NCI-H1930 (cell line): Measurements from ENCODE around the gene CNTN4.

Experiments used
- DNase-seq, 2 experiments: peaks; one replicate each; lab custom pipeline; 2025; lab: John Stamatoyannopoulos, UW

CNTN4 gene

DNA sequence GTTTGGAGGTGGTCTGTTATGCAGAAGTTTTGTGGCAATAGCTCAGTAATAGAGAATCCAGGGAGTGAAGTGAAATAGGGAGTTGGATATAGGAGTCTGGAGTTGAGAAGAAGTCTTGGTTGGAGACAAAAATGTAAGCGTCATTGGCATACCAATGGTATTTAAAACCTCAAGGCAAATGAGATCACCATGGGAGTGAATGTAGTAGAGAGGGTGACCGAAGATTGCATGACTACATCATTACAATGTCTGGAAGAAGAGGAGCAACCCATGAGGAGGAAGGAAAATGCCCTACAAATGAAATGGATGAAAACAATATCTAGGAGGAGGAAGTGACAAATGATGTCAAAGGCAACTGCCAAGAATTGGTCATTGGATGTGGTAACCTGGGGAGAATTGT is 54.4 kb downstream of the CNTN4 start:
- no peak for DNase-seq

DNA sequence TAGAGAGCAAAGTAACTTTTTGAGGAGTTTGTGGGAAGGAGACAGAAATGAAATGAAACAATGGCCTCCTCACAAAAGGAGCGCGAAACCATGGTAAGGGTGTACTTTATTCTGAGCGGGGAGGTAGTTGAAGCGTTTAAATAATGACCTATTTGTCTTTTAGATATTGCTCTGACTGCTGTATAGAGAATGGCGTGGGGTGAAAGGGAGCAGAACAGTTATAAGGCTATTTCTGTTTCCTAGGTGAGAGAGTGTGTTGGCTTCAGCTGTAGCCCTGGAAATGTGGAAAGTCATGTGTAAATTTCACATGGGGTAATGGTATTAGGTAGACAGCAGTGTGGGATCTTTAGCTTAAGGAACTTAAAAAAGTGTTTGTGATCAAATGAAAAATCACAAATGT is 54.9 kb downstream of the CNTN4 start:
- no peak for DNase-seq

DNA sequence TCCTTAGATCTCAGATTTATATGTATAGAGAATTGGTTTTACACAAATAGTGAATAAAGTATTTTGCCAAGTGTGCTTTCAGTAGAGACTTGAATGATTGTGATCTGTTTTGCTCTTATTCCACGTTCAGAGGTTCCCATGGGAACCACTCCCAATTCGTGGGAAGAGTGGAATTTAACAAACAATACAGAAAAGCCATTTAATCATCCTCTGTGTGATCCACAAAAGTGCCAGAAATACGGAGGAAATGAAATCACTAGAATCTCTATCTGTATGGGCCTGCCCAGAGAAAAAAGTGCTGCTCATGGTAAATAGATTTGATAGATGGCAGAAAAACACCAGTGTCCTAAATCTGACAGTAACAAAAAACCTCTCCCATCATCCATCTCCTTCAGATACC is 56.0 kb downstream of the CNTN4 start:
- no peak for DNase-seq

DNA sequence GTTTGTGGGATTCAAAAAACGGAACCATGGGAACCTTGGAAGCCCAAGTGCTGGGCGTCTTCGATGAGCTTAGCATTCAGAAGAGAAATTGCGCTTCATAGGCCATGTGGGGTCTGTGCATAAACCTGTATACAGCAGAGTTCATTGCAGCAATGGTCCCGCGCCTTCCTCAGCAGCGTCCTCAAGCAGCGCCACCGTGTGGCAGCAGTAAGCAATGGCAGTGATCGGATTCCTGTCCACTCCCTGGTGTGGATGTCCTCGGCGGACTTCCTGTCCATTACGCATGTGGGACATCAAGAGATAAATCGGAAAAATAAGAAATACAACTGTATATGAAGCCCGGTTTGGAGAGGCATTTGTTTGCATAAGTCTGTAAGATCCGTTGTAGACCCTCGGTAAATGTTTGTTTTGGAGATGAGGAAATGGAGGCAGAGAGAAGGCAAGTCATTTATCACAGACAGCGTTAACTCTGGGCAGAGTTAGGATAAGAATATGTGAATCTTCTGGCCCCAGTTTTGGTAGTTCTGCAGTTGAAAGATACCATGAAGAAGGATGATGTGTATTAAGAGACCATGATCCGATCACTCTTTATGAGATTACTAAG is 57.7 kb downstream of the CNTN4 start:
- DNase-seq = no peak

DNA sequence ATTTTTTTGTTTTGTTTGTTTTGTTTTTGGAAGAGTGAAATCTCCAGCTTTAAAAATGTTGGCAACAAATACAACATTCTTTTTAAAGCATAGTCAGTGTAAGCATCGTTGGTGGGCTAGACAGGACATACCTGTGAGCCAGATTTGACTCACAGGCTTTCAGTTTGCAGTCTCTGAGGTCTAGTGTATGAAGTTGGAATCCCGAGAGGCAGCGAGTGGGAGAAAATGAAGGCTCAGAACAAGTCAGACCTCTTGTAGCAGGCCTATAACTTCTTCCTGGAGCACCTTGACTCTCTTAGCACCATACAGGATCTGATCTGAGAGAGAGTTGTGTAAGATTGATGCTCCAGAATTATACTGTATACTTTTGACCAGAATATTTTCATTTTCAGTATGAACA is 60.2 kb downstream of the CNTN4 start:
- no peak for DNase-seq

DNA sequence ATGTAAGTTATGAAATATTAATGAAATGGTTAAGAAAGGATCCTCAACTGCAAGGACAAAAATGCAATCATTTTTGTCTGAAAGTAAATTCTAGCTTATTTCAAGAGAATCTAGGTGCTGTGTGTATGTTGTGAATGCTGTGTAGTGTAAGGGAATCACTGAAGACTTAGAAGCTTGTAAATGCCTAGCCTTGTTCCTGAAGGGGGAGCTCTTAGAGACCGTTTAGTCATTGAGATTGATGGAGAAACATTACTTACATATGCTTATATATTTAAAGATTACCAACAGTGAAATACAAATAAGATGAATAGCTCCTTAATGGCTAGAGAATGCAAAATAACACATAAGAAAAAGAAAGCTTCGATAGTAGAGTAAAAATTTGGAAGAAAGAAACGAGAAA is 67.9 kb downstream of the CNTN4 start:
- no peak for DNase-seq

DNA sequence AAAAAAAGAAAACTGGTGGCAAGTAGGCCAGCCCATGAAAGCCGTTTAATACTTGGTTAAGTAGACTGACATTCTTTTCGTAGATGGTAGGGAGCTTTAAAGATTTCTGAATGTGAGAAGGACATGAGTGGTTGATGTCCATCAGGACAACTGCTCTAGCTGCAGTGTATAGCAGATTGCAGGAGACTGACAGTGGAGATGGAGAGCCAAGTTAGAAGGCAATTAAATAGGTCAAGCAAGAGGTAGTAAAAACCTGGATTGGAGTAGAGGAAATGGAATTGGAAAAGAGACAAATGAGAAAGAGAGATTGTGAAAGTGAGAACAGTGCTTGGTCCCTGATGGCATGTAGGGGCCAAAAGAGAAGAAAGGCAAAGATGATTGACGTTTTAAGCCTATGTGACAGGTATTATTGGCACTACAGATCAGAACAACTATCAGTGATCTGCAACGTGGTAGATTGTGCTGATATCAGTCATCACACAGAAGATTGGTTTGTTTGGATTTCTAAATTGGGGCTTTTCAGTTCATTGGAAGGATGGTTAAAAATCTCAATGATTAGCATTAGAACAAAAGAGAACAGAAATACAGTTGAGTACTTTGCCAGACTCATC is 74.0 kb downstream of the CNTN4 start:
- no peak for DNase-seq

DNA sequence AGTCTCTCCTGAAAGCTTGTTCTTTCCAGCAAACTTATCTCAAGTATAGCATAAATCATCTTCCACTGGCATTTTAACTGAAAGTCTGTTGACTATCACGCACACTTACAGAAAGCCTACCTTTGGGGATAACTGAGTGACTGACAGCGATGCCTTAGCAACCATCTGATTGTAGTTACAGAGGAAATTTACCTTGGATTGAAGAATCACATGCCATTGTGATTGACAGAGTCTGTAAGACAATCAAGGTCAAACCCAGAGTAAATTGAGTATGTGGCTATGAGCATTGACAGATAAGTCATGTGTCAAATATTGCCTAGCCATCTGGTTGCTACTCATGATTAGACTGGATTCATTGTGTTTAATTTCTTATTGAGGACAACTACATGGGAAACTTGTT is 82.0 kb downstream of the CNTN4 start:
- no peak for DNase-seq

DNA sequence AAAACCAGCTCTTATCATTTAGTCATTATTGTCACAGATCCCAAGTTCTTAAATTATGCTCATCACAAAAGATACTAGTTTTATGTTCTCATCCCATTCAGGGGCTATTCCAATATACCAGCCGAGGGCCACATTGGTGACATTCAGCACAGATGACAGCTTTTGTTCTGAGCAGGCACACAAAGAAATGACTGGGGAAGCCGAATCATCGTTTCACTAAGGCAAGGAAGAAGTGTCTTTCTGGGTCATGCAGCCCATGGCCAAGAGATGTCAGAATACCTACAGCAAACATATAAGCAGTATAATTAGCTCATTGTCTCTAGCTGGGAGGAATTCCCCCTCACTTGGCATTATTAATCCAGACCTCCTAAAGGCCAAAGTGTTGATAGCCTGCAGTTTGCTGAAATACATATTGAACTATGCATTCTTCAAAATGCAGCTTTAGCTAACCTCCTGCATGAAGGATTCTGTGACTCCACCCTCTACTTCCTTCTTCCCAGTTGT is 100.2 kb downstream of the CNTN4 start:
- no peak for DNase-seq

DNA sequence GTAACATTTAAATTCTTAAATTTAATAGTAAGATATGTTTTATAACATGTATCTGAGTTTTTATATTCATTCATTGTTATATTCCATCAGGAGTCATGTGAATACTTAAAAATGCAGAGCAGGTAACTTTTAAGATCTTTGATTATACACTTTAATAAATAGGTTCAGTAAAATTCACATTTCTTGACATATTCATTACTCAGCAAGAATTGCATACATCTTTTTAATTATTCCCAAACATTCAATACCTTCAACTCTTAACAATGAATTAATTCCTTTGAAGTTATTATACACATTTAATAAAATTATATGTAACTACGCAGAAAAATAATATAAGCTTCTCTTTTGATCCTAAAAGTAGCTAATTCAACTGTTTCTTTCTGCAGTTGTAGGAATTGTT is 105.4 kb downstream of the CNTN4 start:
- no peak for DNase-seq

DNA sequence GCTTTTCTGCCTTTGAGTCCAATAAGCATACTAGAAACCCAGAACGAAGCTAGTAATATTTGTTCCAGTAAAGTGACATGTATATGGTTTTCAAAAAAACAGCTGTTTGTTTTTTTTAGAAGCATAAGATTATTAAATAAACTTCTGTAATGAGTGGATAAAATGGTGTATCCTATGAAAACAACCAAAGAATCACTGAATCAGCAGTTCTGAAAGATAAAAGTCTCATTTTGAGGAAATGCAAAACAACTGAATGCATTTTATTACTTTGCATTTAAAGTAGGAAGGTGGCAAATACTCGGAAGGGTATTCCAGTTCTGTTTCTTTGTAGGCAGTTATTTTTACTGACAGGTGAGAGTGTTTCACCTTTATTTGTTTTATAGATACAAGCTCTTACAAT is 107.0 kb downstream of the CNTN4 start:
- DNase-seq = no peak

DNA sequence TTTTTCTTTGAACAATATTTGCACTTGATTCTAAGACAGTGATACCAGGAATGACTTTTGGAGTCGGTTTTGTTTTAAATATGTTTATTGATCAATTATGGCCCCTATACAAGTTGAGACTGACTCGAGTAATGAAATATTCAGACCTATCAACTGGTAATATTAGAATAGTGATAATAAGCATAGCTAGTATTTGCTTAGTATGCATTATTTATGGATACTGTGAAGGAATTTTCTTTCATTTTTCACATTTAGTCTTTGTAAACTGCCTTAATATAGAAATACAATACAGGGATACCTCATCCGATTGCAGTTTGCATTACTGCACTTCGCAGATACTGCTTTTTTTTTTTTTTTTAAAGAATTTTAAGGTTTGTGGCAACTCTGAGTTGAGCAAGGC is 107.9 kb downstream of the CNTN4 start:
- DNase-seq = no peak

DNA sequence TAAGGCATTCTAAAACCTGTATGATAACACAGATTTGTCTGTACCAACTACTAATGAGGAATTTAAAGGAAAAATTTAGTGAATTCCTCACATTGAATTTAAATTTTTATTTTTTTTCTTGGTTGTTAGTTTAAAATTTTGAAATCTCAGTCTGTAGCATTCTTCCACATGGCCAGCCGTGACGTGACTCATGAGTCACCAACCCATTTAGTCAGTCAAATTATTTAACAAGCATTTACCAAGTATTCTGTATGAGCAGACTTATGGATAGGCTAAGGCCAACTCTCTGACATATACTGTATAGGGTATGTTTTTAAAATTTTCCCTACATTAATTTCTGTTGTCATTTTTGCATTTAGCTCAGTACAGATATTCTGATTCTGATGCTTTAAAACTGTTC is 112.9 kb downstream of the CNTN4 start:
- no peak for DNase-seq

DNA sequence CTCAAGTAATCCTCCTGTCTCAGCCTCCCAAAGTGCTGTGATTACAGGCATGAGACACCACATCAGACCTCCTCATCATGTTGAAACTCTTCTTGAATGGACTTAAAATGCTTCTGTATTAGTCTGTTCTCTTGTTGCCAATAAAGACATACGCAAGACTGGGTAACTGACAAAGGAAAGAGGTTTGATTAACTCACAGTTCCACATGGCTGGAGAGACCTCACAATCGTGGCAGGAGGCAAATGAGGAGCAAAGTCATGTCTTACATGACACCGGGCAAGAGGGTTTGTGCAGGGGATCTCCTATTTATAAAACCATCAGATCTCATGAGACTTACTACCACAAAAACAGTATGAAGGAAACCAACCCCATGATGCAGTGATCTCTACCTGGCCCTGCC is 113.5 kb downstream of the CNTN4 start:
- no peak for DNase-seq

DNA sequence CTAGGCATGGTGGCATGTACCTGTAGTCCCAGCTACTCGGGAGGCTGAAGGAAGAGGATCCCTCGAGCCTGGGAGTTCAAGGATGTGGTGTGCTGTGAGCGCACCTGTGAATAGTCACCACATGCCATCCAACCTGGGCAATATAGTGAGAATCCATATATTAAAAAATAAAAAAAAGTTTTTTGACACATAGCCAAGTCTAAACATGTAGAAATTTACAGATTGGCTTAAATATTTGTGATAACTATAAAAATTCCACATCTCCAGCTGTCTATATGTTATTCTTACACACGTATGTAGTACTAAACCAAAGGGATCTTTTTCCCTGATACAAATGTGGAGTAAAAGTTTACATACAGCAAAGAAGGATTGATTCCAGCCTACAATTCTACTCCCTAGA is 119.7 kb downstream of the CNTN4 start:
- no peak for DNase-seq

DNA sequence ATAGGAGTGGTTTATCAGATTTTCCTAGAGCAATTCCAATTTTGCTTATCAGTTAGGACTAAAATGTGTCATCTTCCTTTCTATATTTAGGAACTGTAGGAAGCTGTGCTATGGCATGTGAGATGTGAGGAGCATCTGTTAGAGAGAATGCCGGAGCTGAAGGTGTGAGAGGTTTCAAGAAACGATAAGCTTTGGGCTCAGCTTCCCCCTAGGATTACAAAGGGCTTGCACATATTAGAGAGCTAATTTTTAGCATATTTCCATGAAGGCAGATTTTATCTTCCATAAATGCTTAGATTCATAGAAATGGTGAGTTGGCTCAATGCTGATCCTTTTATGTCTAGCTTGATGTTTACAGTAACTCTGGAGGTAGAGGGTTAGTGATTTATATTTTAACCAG is 120.2 kb downstream of the CNTN4 start:
- DNase-seq = no peak

DNA sequence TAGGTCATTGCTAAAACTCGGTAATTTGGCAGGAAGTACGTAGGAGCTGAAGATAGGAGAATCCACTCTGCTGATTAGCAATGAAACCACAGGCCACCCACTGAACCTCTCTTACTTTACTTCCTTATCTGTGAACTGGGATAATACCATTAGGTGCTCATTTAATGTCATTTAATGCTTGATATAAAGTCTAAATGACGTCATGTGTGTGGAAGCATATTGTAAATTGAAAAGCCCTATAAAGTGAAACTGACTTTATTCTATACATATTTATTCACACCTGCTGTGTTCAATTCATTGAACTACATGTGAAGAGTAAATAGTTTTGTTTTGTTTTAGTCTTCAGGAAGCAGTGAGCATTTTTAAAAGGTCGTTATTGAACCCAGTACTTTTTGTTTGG is 137.5 kb downstream of the CNTN4 start:
- DNase-seq = no peak

DNA sequence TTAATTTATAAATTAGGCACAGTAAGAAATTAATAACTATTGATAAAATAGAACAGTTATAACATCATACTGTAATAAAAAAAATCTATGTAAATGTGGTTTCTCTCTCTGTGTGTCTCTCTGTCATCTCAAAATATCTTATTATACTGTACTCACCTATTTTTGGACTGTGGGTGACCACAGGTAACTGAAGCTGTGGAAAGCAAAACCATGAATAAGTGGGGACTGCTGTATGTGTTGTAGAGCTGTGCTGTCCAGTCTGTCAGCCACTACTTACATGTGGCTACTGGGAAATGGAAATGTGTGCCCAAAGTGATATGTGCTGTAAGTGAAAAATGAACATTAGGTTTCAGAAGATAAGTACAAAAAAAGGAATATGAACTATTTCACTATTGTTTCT is 145.5 kb downstream of the CNTN4 start:
- no peak for DNase-seq

DNA sequence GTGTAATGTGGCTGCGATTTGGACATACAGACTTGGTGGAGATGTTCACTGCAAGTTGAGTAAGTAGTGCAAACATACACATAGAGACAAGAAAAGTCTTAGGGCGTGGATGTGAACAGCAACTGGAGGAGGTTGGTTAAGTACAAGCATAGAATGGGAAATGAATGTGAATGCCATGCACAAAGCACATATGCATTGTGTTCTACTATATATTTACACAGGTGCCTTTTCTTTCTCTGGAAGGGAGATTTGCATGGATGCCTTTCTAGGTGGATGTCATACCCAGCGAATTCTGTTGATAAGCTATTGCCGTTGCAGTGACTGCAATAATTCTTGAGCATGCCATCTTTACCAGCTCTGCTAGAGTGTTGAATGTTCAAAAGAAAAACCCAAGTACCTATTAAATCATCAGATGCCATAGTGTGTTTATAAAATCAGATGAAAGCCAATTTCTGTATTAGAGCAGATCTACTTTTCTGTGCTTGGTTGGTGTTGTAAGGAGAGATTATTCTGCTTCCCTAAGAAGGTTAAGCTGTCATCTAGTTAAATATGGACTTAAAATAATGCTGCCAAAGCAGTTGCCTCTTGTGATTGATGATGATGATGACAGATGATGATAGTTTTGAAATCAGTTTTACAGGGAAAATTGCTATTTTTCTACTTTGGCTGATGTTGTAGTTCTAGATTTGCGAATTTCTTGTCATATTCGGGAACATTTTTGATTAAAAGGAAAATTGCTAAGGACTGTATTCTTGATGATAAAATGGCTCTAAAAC is 148.4 kb downstream of the CNTN4 start:
- DNase-seq = no peak

DNA sequence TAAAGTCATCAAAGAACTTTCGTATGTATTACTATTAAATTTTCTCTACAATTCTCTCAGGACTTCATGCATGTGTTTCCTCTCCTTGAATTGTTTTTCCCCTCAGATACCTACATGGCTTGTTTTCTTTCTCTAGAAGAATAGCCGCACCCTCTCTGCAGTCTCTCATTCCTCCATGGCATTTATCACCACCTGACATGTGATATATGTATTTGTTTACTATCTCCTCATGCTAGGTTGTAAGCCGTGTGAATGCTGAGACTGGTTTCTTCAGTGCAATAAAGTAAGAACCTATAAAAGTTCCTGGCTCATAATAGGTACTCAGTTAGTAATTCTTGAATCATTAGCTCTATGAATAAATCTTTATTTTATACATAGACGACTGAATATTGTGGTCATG is 149.2 kb downstream of the CNTN4 start:
- DNase-seq = no peak

DNA sequence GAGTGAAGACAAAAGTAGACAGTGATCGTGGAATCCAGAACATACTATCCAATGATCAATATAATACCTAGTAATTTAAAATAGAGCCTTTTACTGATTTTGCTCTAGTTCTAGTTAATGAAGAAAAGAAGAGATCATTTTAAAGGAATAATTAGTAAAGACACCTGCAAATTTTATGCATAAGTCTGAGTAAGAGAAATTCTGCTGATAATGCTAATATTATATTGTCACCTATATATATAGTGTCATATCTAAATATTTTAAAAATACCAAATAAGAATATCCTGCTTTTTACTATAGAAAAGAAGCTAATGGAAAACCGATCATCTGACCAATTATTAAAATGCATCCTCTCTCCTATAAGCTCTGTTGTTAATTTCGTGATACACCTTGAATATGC is 152.1 kb downstream of the CNTN4 start:
- DNase-seq = no peak

DNA sequence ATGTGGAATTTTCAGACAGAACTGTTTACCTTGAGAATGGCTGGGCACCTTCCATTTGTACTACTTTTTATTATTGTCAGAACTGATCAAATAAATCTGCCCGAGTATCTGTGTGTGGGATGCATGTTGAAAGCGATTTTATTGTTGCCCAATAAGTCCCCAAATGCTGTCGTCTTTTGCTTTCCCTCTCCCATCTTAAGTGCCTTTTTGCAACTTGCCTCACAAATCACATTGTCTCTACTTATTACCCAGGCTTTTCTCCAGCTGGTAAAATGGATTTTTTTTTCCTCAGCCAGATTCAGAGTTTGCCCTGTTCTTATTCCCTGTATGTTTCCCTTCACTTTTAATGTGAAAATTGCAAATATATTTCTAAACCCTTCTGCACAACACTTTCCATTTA is 163.1 kb downstream of the CNTN4 start:
- DNase-seq = no peak

DNA sequence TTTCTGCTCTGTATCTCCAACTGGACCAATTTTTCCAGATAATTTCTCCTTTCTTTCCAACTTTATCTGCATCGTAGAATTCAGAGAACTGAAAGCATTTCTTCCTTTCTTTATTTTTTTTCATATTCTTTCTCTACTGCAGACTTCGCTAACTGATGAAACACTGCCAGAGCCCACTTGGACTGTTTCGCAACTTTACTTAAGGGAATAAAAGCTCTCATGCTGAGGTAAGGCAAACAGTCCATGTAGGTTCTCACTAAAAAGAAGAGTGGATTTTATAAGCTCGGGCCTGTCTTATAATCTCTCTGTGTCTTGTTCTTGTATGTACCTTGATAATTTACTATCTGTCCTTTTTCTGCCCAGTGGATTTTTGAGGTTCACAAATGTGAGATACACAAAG is 163.5 kb downstream of the CNTN4 start:
- DNase-seq = no peak

DNA sequence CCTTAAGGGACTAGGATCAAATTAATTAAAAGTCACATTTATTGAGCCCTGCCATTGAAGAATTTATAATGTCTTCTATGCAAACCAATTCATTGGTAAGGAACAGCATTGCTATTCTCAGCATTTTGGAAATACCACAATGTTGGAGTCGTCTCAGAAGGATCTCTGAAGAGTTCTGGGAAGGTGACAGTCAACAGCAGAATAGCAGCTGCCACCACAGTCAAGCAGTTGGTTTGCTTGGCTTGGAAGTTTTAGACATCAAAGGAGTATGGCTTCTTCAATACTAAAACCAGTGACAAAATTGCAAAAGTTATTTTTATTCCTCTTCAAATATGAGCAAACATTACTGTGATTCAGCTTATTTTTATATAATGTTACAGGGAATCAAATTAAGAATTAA is 167.9 kb downstream of the CNTN4 start:
- DNase-seq = no peak
